OCI-LY1 (cell line): ENCODE measurements around the gene TRIM10.

Source experiments
- H2AFZ ChIP-seq: fragments of 200-600 bp; sonication (generic), shearing (Covaris generic); 2 replicates; pipeline ENCODE4 v1.6.0; 2014; ENCODE audit warnings: antibody characterized with exemption, mild to moderate bottlenecking, low read length
- H3F3A ChIP-seq: fragments of 200-600 bp; sonication (generic), shearing (Covaris generic); 2 replicates; pipeline ENCODE4 v1.6.0; 2014; ENCODE audit warnings: mild to moderate bottlenecking, antibody characterized with exemption, low read length, moderate library complexity; ENCODE audit not compliant: insufficient read depth
- H3K27ac ChIP-seq: fragments of 200-600 bp; sonication (generic); 2 replicates; pipeline ENCODE4 v1.5.1; 2014; ENCODE audit warnings: low read length, mixed run types, mild to moderate bottlenecking, low read depth; ENCODE audit not compliant: poor library complexity, severe bottlenecking
- H3K27me3 ChIP-seq: fragments of 200-600 bp; sonication (generic); 2 replicates; pipeline ENCODE4 v1.6.0; 2014; ENCODE audit warnings: antibody characterized with exemption, mild to moderate bottlenecking, low read length, moderate library complexity; ENCODE audit not compliant: insufficient read depth
- H3K36me3 ChIP-seq: fragments of 200-600 bp; sonication (generic); 2 replicates; pipeline ENCODE4 v1.6.1; 2014; ENCODE audit warnings: mild to moderate bottlenecking, antibody characterized with exemption, low read length, moderate library complexity, mixed read lengths; ENCODE audit not compliant: insufficient read depth
- H3K4me1 ChIP-seq: fragments of 200-600 bp; sonication (generic); 2 replicates; pipeline ENCODE4 v1.5.1; 2014; ENCODE audit warnings: mild to moderate bottlenecking, low read length, moderate library complexity; ENCODE audit not compliant: insufficient read depth, severe bottlenecking
- H3K4me2 ChIP-seq: fragments of 200-600 bp; sonication (generic), shearing (Covaris generic); 2 replicates; pipeline ENCODE4 v1.6.1; 2014; ENCODE audit warnings: low read length
- H3K4me3 ChIP-seq: fragments of 200-600 bp; sonication (generic); 2 replicates; pipeline ENCODE4 v1.5.1; 2014; ENCODE audit warnings: low read length, low read depth, mild to moderate bottlenecking, mixed read lengths; ENCODE audit not compliant: poor library complexity, severe bottlenecking
- H3K79me2 ChIP-seq: fragments of 200-600 bp; shearing (Covaris generic); 2 replicates; pipeline ENCODE4 v1.6.1; 2016; ENCODE audit warnings: mixed run types, low read length, mixed read lengths; ENCODE audit not compliant: insufficient read depth
- H3K9ac ChIP-seq: fragments of 200-600 bp; sonication (generic), shearing (Covaris generic); 2 replicates; pipeline ENCODE4 v1.6.1; 2014; ENCODE audit warnings: mild to moderate bottlenecking, low read length, mixed read lengths
- H3K9me2 ChIP-seq: fragments of 200-600 bp; sonication (generic), shearing (Covaris generic); 2 replicates; pipeline ENCODE4 v1.6.1; 2014; ENCODE audit warnings: low read depth, mild to moderate bottlenecking, low read length, mixed read lengths
- H3K9me3 ChIP-seq: fragments of 200-600 bp; shearing (Covaris generic); 2 replicates; pipeline ENCODE4 v1.6.1; 2014; ENCODE audit warnings: low read length, mixed read lengths
- H4K20me1 ChIP-seq: fragments of 200-600 bp; sonication (generic), shearing (Covaris generic); 2 replicates; pipeline ENCODE4 v1.6.0; 2016; ENCODE audit warnings: mild to moderate bottlenecking, low read length; ENCODE audit not compliant: insufficient read depth
- EZH2 ChIP-seq: fragments of 200-600 bp; sonication (generic), shearing (Covaris generic); IDR thresholded peaks from 2 replicates; pipeline ENCODE4 v1.8.0; 2017; ENCODE audit warnings: borderline replicate concordance, mixed run types, mild to moderate bottlenecking, antibody characterized with exemption, low read length, moderate library complexity, mixed read lengths
- TF ChIP-seq, protein P1 (sequence below): fragments of 200-600 bp; sonication (generic), shearing (Covaris generic); IDR thresholded peaks from 2 replicates; pipeline ENCODE4 v1.5.1; 2017; ENCODE audit warnings: mild to moderate bottlenecking, antibody characterized with exemption, low read length, moderate library complexity, mixed read lengths

The TRIM10 gene

DNA sequence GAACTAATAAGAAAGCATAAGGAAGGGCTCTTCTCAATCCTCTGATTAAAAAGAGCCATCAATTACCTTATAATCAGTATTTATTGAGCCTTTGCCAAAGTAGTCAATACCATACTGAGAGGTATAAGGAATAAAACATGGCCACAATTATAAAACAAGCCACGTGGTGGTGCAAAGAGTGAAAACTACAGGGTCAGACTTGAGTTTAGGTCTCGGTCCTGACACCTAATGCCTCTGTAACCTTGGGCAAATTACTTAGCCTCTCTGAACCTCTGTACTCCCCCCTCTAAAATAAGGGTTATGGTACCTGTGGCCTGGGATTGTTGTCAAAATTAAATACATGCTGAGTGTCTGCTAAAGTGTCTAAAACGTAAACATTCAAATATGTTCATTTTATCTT is 11.8 kb downstream of the TRIM10 start:
- no peak overlapping the region for H2AFZ ChIP-seq
- H4K20me1 ChIP-seq = no peaks in the 10 kb centered on the region
- H3K9me2 ChIP-seq = no peaks in the 10 kb centered on the region
- no peak overlapping the region for H3K4me3 ChIP-seq
- H3K4me2 ChIP-seq = no peak overlapping the region
- H3K79me2 ChIP-seq = no peaks in the 10 kb centered on the region
- no peaks in the 10 kb centered on the region for H3K36me3 ChIP-seq
- no peaks in the 10 kb centered on the region for H3K4me1 ChIP-seq
- H3K27ac ChIP-seq = no peak overlapping the region
- H3K27me3 ChIP-seq = no peaks in the 10 kb centered on the region; the same call in 1 of the 2 replicates
- no peaks in the 10 kb centered on the region for H3F3A ChIP-seq
- TF ChIP-seq EZH2 = no peak
- TF ChIP-seq, protein P1, sequence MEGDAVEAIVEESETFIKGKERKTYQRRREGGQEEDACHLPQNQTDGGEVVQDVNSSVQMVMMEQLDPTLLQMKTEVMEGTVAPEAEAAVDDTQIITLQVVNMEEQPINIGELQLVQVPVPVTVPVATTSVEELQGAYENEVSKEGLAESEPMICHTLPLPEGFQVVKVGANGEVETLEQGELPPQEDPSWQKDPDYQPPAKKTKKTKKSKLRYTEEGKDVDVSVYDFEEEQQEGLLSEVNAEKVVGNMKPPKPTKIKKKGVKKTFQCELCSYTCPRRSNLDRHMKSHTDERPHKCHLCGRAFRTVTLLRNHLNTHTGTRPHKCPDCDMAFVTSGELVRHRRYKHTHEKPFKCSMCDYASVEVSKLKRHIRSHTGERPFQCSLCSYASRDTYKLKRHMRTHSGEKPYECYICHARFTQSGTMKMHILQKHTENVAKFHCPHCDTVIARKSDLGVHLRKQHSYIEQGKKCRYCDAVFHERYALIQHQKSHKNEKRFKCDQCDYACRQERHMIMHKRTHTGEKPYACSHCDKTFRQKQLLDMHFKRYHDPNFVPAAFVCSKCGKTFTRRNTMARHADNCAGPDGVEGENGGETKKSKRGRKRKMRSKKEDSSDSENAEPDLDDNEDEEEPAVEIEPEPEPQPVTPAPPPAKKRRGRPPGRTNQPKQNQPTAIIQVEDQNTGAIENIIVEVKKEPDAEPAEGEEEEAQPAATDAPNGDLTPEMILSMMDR = peak; percentile 18; the same call in 1 of the 2 replicates
- H3K9ac ChIP-seq = no peak overlapping the region
- H3K9me3 ChIP-seq = no peaks in the 10 kb centered on the region

DNA sequence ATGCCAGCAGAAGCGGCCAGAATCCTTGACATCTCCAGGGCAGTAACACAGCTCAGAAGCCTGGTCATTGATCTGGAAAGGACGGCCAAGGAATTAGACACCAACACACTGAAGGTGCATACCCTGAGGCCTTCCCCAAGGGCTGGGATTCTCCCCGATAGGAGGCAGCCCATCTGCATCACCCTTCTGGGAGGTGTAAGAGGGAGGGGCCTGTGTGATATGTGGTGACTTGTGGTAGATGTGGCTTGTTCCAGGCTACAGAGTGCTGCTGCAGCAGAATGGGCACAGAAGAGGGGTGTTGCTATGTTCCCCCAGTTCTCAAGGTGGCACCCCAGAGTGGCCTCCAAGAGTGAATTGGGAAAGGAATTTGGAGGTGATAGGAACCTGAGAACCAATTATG is 13.9 kb downstream of the TRIM10 start:
- Histone ChIP-seq H3K4me3 (no peak overlapping the region), H3F3A (no peaks in the 10 kb centered on the region), H3K9ac (no peak overlapping the region), H4K20me1 (no peaks in the 10 kb centered on the region), H3K9me2 (no peaks in the 10 kb centered on the region), H3K4me2 (no peak overlapping the region), H3K79me2 (no peaks in the 10 kb centered on the region), H3K27me3 (no peaks in the 10 kb centered on the region), H3K36me3 (no peaks in the 10 kb centered on the region), H3K4me1 (no peaks in the 10 kb centered on the region), H2AFZ (no peak overlapping the region), H3K9me3 (no peaks in the 10 kb centered on the region), H3K27ac (no peak overlapping the region)
- TF ChIP-seq, protein P1 = no peak
- TF ChIP-seq EZH2 = no peak

DNA sequence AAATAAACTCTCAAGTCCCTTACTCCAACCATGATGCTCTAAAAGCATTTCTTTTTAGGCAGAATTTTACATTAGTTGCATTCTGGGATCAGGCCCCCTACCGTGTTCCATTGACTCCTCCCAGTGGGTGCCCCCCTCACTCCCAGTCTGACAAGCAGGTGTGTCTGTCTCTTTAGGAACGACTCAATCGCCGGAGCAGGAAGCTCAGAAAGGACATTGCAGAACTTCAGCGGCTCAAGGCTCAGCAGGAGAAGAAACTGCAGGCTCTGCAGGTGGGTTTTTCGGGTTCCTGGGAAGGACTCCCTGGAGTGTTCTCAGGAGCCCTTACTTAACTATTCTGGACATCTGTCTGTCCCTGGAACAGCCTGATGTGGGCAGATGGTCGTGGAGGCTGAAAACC is 15.2 kb downstream of the TRIM10 start:
- Histone ChIP-seq H3K79me2 (no peaks in the 10 kb centered on the region), H2AFZ (no peak overlapping the region), H3K9me2 (no peaks in the 10 kb centered on the region), H3K36me3 (no peaks in the 10 kb centered on the region), H3K27ac (no peak overlapping the region), H3K4me1 (no peaks in the 10 kb centered on the region), H4K20me1 (no peaks in the 10 kb centered on the region), H3K9me3 (no peaks in the 10 kb centered on the region), H3F3A (no peaks in the 10 kb centered on the region), H3K4me3 (no peak overlapping the region), H3K4me2 (no peak overlapping the region), H3K9ac (no peak overlapping the region), H3K27me3 (no peaks in the 10 kb centered on the region)
- TF ChIP-seq EZH2 = no peak
- TF ChIP-seq, protein P1 = no peak
